Esophagus squamous epithelium (tissue), 4 donors: ENCODE data around the gene FA2H.

Experiments used
- POLR2A ChIP-seq, 4 donors: fragments of 450-650 bp; IDR thresholded peaks; one replicate each; pipeline ENCODE4 v1.6.1; 2017; ENCODE audit warnings: antibody characterized with exemption in 4 of 4, mild to moderate bottlenecking in 4 of 4, moderate library complexity in 3 of 4
- TF ChIP-seq, protein P1 (sequence below), 6 experiments: fragments of 450-650 bp in 4 of 6; fragments of 200-600 bp in 2 of 6; sonication (generic) in 2 of 6; IDR thresholded peaks; one replicate each; pipeline ENCODE4 v1.5.1; 2016 to 2019; ENCODE audit warnings: antibody characterized with exemption in 6 of 6, mild to moderate bottlenecking in 4 of 6, moderate library complexity in 4 of 6

DNA sequence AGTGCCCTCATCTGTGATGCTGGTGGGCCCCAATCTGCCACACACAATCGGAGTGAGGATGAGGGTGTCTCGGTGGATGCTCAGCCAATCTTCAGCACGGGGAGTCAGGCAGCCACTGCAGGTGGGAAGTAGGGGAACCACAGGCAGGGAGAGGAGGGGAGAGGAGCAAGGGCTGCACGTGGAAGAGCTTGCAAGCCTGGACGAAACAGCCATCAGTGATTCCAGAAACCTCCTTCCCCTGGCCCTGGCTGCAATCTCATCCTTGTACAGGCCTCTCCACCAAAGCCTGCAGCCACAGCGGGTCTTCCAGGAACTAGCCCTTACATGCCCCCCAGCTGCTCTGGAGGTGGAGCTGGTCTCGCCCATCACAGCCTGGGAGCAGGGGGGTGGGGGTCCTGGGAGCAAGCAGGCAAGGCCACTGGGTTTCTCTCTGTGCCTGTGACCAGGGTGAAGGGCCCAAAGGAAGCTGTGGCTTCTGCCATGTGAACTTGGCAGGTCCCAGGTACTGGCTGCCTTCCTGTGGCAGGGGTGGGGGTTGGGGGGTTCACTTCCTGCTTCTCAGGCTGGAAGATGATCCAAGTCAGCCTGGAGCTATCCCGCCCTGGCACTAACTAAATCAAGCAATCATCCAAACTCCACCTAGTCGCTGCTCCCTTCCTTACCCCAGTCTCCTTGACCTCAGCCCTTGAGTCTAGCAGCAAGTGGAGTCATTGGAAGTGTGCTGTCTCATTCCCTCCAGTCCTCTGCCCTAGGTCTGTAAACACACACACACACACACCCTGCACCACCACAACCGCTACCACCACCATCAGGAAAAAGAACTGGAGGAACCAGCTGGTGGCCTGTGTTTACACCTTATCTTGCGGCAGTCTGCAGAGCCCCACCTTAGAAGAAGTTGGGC, 44.6 kb downstream of the FA2H start:
- TF ChIP-seq, protein P1, sequence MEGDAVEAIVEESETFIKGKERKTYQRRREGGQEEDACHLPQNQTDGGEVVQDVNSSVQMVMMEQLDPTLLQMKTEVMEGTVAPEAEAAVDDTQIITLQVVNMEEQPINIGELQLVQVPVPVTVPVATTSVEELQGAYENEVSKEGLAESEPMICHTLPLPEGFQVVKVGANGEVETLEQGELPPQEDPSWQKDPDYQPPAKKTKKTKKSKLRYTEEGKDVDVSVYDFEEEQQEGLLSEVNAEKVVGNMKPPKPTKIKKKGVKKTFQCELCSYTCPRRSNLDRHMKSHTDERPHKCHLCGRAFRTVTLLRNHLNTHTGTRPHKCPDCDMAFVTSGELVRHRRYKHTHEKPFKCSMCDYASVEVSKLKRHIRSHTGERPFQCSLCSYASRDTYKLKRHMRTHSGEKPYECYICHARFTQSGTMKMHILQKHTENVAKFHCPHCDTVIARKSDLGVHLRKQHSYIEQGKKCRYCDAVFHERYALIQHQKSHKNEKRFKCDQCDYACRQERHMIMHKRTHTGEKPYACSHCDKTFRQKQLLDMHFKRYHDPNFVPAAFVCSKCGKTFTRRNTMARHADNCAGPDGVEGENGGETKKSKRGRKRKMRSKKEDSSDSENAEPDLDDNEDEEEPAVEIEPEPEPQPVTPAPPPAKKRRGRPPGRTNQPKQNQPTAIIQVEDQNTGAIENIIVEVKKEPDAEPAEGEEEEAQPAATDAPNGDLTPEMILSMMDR (IDR thresholded peaks at IDR 0.05) = no peak
- peak in 1 of 4 donors; percentile 24 for TF ChIP-seq POLR2A (IDR thresholded peaks at IDR 0.05)
